22Rv1 (cell line): ENCODE data around the gene ZNF507.

Experiments
- H3K27ac ChIP-seq: fragments of 450-650 bp; 2 replicates; pipeline ENCODE4 v1.5.1; 2017
- CTCF ChIP-seq: fragments of 450-650 bp; IDR thresholded peaks from 2 replicates; pipeline ENCODE4 v1.5.1; 2017; ENCODE audit warnings: mild to moderate bottlenecking
- ZFX ChIP-seq: fragments of 450-650 bp; IDR thresholded peaks from 2 replicates; pipeline ENCODE4 v1.6.1; 2017; ENCODE audit warnings: antibody characterized with exemption, borderline replicate concordance

Gene ZNF507

DNA sequence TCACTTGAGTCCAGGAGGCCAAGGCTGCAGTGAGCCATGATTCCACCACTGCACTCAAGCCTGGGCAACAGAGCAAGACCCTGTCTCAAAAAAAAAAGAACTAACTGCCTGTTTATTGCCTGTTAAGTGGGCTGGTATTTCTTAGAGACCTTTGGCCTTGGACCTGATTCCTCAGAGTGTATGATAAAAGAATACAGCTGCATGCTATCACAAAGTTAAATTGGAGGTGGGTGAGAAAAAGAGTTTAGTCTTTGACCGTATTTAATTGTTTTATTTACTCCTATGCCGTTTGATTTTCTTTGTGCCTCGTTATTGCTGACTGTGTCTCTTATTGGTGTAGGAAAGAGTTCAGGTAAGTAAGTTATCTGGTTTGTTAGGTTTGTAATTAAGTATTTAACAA lies 34.9 kb downstream of the ZNF507 start:
- TF ChIP-seq ZFX (no peak), CTCF (no peak)
- no peak overlapping the region for H3K27ac ChIP-seq

GRCh38 chr19:32387701-32388392 lies 42.4 kb downstream of the ZNF507 start:
- no peak for TF ChIP-seq CTCF
- no peak for TF ChIP-seq ZFX
- no peak overlapping the region for H3K27ac ChIP-seq

DNA sequence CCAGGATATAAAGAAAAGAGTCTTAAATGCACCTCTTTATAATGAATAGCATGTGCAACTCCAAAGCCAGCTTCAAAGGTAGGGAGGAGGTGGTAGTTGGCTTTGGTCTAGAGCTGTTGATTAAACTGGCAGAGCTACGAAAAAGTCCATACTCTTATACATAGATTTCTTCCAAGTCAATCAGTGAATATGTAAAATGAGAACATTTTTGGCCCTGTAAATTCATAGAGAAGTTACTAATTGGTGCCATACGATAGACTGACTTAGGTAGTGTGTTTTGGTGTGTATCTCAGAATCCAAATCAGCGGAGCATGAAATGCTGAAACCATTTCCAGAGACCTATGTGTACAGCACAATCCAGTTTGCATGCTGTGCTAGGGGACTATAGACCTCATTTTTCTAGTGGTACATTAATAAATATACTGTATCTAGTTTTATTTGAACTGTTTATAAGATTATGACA lies 43.0 kb downstream of the ZNF507 start:
- no peak for TF ChIP-seq CTCF
- TF ChIP-seq ZFX: no peak
- no peak overlapping the region for H3K27ac ChIP-seq

DNA sequence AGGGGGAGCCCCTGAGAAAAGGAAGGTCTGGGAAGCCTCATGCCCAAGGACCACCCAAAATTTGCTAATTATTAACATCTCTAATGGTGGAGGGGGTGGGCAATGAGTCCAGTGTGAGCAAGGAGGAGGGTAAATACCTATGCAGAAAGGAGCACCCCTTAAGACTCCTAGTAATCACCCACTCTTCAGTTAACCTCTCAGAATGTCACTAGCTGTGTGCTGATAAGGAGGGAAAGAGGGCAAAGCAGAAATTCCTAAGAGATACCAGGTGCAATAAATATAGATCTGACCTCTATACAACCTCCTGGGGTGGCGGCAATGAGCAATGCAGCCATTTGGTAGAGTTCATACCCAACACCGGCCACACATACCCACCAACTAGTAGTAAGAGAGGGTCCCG lies 47.5 kb downstream of the ZNF507 start:
- no peak overlapping the region for H3K27ac ChIP-seq
- no peak for TF ChIP-seq ZFX
- no peak for TF ChIP-seq CTCF

- TF ChIP-seq CTCF (no peak), ZFX (no peak)
- H3K27ac ChIP-seq: no peak overlapping the region
Measured at GRCh38 chr19:32396046-32396652, 50.7 kb downstream of the ZNF507 start.

DNA sequence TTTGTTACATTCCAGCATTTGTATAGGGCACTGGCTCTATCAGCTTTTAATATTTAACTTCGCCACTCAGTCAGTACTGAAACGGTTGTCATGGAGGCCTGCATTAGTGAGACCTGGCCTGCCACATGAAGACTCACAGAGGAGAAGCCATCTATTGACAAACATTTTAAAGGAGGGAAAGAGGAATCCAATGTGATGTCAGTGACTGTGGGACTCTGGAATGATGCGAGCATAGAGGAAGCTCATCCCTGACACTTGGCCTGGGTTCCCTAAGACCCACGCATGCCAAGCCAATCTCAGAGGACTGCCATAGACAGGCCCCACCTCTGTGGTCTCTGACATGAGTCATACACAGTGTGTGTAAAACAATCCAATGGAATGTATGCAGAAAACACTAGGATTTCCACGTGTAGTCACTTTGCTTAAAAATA lies 52.3 kb downstream of the ZNF507 start:
- no peak overlapping the region for H3K27ac ChIP-seq

More for the DNA sequence above, 52.3 kb downstream of the ZNF507 start:
- TF ChIP-seq CTCF (no peak), ZFX (no peak)
